KMS-11 (cell line): ENCODE measurements around the gene PDAP1.

Experiments used
- H2AFZ ChIP-seq: fragments of 200-600 bp; sonication (generic); 2 replicates; pipeline ENCODE4 v1.6.1; 2016; ENCODE audit warnings: antibody characterized with exemption, mixed run types, low read depth
- H3K27ac ChIP-seq: fragments of 200-600 bp; sonication (generic); 2 replicates; pipeline ENCODE4 v1.6.1; 2016; ENCODE audit warnings: mild to moderate bottlenecking, mixed run types
- H3K27me3 ChIP-seq: fragments of 200-600 bp; sonication (generic); 2 replicates; pipeline ENCODE4 v1.6.1; 2017; ENCODE audit warnings: mild to moderate bottlenecking, low read depth, mixed run types, moderate library complexity; ENCODE audit not compliant: insufficient read depth
- H3K36me3 ChIP-seq: fragments of 200-600 bp; sonication (generic); 2 replicates; pipeline ENCODE4 v1.6.1; 2017; ENCODE audit warnings: mild to moderate bottlenecking, mixed run types; ENCODE audit not compliant: insufficient read depth
- H3K4me1 ChIP-seq: fragments of 200-600 bp; sonication (generic); 2 replicates; pipeline ENCODE4 v1.6.1; 2016; ENCODE audit warnings: mild to moderate bottlenecking, low read depth, mixed run types; ENCODE audit not compliant: poor library complexity, severe bottlenecking
- H3K4me2 ChIP-seq: fragments of 200-600 bp; sonication (generic); 2 replicates; pipeline ENCODE4 v1.7.0; 2016; ENCODE audit warnings: mild to moderate bottlenecking, mixed run types
- H3K4me3 ChIP-seq: fragments of 200-600 bp; sonication (generic); IDR thresholded peaks from 2 replicates; pipeline ENCODE4 v1.6.1; 2017; ENCODE audit warnings: low read depth, low read length, mixed read lengths; ENCODE audit not compliant: insufficient read depth
- H3K79me2 ChIP-seq: fragments of 200-600 bp; sonication (generic); 2 replicates; pipeline ENCODE4 v1.6.1; 2016; ENCODE audit warnings: low read depth, mixed run types; ENCODE audit not compliant: insufficient read depth
- H3K9ac ChIP-seq: fragments of 200-600 bp; sonication (generic); 2 replicates; pipeline ENCODE4 v1.6.1; 2016; ENCODE audit warnings: mild to moderate bottlenecking, mixed run types
- H4K20me1 ChIP-seq: fragments of 200-600 bp; sonication (generic); 2 replicates; pipeline ENCODE4 v1.6.1; 2016; ENCODE audit warnings: mild to moderate bottlenecking, mixed run types; ENCODE audit not compliant: insufficient read depth
- TF ChIP-seq, protein P1 (sequence below): fragments of 200-600 bp; sonication (generic); conservative IDR thresholded peaks from 2 replicates; pipeline ENCODE4 v1.6.1; 2017; ENCODE audit warnings: low read depth, mild to moderate bottlenecking, antibody characterized with exemption, low read length, moderate library complexity, mixed read lengths

Gene PDAP1

DNA sequence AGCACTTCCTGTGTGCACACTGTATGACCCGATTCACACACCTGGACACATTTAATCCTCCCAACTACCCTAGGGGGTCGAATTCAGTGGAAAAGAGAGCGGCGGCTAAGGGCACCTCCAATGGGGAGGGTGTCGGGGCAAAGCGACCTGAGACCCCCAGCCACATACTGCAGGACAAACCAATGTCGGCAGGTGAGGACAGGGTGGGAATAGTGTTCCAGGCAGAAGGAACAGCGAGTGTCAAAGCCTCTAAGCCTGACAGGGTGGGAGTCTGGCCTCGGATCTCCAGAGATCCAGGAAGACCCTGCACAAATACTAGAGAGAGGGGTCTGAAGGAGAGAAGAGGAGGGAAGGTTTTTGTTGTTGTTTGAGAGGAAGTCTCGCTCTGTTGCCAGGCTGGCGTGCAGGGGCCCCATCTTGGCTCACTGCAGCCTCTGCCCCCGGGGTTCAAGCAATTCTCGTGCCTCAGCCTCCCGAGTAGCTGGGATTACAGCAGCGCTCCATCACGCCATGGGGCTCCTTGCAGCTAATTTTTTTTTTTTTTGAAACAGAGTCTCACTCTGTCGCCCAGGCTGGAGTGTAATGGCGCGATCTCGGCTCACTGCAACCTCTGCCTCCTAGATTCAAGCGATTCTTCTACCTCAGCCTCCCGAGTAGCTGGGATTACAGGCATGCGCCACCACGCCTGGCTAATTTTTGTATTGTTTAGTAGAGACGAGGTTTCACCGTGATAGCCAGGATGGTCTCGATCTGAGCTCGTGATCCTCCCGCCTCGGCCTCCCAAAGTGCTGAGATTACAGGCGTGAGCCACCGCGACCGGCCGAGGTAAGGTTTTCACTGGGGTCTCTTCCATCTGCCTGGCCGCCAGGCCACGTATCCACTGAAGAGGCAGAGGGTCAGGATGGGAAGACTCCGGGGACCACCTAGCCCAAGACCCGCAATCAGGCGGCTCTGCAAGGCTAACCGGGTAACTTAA is 35.0 kb downstream of the PDAP1 start:
- TF ChIP-seq, protein P1, sequence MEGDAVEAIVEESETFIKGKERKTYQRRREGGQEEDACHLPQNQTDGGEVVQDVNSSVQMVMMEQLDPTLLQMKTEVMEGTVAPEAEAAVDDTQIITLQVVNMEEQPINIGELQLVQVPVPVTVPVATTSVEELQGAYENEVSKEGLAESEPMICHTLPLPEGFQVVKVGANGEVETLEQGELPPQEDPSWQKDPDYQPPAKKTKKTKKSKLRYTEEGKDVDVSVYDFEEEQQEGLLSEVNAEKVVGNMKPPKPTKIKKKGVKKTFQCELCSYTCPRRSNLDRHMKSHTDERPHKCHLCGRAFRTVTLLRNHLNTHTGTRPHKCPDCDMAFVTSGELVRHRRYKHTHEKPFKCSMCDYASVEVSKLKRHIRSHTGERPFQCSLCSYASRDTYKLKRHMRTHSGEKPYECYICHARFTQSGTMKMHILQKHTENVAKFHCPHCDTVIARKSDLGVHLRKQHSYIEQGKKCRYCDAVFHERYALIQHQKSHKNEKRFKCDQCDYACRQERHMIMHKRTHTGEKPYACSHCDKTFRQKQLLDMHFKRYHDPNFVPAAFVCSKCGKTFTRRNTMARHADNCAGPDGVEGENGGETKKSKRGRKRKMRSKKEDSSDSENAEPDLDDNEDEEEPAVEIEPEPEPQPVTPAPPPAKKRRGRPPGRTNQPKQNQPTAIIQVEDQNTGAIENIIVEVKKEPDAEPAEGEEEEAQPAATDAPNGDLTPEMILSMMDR: no peak
- Histone ChIP-seq H4K20me1 (no peaks in the 10 kb centered on the region), H2AFZ (peak overlapping the region; percentile 88), H3K79me2 (peaks cover 36% of the 10 kb centered on the region), H3K4me1 (peaks cover 32% of the 10 kb centered on the region), H3K36me3 (peaks cover 5% of the 10 kb centered on the region; the same call in 1 of the 2 replicates), H3K27me3 (no peaks in the 10 kb centered on the region), H3K4me2 (peak overlapping the region; percentile 76), H3K27ac (no peak overlapping the region), H3K9ac (no peak overlapping the region; the same call in 1 of the 2 replicates), H3K4me3 (no peak overlapping the region)

DNA sequence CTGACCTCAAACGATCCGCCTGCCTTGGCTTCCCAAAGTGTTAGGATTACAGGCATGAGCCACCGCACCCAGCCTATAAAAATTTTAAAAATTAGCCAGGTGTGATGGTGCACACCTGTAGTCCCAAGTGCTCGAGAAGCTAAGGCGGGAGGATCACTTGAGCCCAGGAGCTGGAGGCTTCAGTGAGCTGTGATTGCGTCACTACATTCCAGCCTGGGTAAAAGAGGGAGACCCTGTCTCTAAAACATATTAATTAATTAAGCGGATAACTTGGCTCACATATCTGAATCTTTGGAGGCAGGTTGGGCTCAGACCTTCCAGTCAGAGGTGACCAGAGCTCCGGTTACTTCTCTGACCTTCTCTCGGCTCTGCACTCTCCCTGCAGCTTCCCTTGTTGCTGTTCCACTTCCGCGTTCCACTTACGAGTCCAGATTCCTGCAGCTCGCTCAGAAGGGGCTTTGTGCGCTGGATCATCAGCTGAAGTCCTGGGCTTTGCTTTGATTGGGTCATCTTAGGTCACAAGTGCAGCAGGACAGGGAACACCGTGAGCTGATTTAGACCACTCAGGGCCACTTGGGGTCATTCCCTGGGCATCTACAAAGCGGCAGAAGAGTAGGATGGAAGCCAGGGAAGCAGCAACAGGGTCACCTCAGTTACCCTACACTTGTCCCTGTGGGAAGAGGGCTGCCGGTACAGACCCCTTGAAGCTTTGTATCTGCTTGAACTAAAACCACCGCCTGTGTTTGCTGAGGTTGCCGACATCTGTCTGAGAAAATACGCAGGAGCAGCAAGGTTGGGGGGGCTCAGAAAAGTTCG is 35.9 kb downstream of the PDAP1 start:
- no peaks in the 10 kb centered on the region for H3K27me3 ChIP-seq
- H3K9ac ChIP-seq: no peak overlapping the region
- peaks cover 23% of the 10 kb centered on the region for H3K4me1 ChIP-seq
- no peak overlapping the region for H2AFZ ChIP-seq
- H4K20me1 ChIP-seq: no peaks in the 10 kb centered on the region
- no peak overlapping the region for H3K27ac ChIP-seq
- H3K36me3 ChIP-seq: no peaks in the 10 kb centered on the region
- peaks cover 27% of the 10 kb centered on the region for H3K79me2 ChIP-seq
- TF ChIP-seq, protein P1: no peak
- no peak overlapping the region for H3K4me3 ChIP-seq
- no peak overlapping the region for H3K4me2 ChIP-seq

DNA sequence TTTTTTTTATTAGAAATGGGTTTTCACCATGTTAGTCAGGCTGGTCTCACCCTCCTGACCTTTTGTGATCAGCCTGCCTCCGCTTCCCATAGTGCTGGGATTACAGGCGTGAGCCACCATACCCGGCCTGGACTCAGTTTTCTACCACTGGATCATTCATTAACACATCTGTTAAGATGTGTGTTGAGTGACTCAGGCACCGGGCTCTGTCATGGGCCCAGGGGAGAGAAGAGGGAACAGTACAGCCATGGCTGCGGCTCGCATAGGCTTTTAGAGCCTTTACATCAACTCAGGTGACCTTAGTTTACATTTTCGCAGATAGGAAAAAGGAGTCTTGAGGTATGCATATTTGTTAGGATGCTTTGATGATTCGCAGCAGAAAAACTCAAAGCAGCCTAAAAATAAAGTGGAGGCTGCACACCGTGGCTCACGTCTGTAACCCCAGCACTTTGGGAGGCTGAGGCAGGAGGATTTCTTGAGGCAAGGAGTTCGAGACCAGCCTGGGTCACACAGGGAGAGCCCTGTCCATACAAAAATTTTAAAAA is 36.9 kb downstream of the PDAP1 start:
- peaks cover 15% of the 10 kb centered on the region for H3K4me1 ChIP-seq
- H3K27ac ChIP-seq: no peak overlapping the region
- TF ChIP-seq, protein P1: no peak
- no peak overlapping the region for H3K4me3 ChIP-seq
- no peak overlapping the region for H3K4me2 ChIP-seq
- H3K36me3 ChIP-seq: no peaks in the 10 kb centered on the region
- no peak overlapping the region for H3K9ac ChIP-seq
- no peak overlapping the region for H2AFZ ChIP-seq
- H4K20me1 ChIP-seq: no peaks in the 10 kb centered on the region
- H3K27me3 ChIP-seq: no peaks in the 10 kb centered on the region
- H3K79me2 ChIP-seq: peaks cover 17% of the 10 kb centered on the region

DNA sequence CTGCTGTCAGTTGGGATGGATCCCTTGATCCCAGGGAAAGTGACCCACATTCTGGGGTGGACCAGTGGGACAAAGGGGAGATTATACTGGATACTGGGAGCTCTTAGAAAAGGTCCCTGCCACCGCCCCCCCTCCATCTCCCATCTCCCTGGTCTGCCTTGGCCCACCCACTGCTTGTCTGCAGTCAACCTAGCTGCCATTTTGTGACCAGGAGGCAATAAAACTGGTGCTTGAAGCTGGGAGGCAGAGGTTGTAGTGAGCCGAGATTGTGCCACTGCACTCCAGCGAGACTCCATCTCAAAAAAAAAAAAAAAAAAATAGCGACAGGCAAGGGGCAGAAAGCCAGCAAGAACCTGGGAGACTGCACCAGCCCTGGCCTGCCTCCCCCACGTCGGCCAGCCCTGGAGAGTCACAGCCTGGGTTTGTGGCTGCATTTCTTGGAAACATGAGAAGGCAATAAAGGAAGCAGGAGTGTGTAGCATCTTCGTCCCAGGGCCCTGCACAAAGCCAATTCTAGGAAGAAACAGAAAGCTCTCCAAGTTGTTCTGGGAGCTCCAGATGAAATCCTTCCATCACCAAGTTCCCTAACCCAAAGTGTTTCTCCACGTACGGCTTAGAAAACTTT is 38.5 kb downstream of the PDAP1 start:
- no peak overlapping the region for H3K9ac ChIP-seq
- no peaks in the 10 kb centered on the region for H3K36me3 ChIP-seq
- 0 out of 2 replicates have a peak, but pooled peaks cover 4% of the 10 kb centered on the region for H3K79me2 ChIP-seq
- H4K20me1 ChIP-seq: no peaks in the 10 kb centered on the region
- H3K4me3 ChIP-seq: no peak overlapping the region
- H3K27ac ChIP-seq: no peak overlapping the region
- peaks cover 4% of the 10 kb centered on the region for H3K4me1 ChIP-seq
- H3K4me2 ChIP-seq: no peak overlapping the region
- TF ChIP-seq, protein P1: no peak
- H2AFZ ChIP-seq: no peak overlapping the region
- H3K27me3 ChIP-seq: no peaks in the 10 kb centered on the region
